Femur (tissue), 1 donor: Measurements from ENCODE around the gene SCGB1C2.
A peak's percentile ranks its signal among the peaks of the same experiment; 100 is the strongest.
"Not testable (repeated sequence)": the region's sequence is repeated elsewhere in the genome, so short reads cannot be mapped to it uniquely, and the experiment has no call there.

ENCODE experiments used
- DNase-seq: peaks from one replicate; pipeline ENCODE4 v3.0.0-alpha.2; 2017

Gene SCGB1C2

GRCh38 chr17:137166-137807 is at the start of gene SCGB1C2:
SCGB1C2 (plus strand) TSS chr17:137569; CDS start chr17:137591, 22 bp downstream.
- not testable (repeated sequence) for DNase-seq

- not testable (repeated sequence) for DNase-seq
These were observed 24.3 kb upstream of the SCGB1C2 start for GRCh38 chr17:113111-113510.

GRCh38 chr17:118339-118917 is 18.9 kb upstream of the SCGB1C2 start:
- DNase-seq, result peak; percentile 63

- not testable (repeated sequence) for DNase-seq
These were observed 3.4 kb upstream of the SCGB1C2 start for GRCh38 chr17:133932-134331.

- DNase-seq, result not testable (repeated sequence)
These were observed 3.0 kb upstream of the SCGB1C2 start for GRCh38 chr17:134332-134785.

DNA sequence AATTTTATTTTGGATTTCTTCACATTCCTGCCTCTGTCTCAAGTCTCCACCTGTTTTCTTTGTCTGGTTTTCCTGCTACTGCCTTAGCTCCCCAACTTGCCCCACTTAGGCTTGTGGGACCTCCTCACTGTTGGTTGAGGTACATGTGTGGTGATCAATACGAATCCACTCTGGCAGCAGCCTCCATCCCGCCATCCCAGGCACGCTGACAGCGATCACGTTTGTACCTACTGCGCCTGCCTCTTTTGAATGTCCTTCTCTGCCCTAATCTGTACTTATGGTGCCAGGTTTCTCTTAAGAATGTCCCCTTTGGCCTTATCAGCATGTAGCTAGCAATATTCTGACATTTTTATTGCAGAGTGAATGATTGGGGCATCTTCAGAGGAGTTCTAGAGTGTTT is 2.3 kb upstream of the SCGB1C2 start:
- not testable (repeated sequence) for DNase-seq

DNA sequence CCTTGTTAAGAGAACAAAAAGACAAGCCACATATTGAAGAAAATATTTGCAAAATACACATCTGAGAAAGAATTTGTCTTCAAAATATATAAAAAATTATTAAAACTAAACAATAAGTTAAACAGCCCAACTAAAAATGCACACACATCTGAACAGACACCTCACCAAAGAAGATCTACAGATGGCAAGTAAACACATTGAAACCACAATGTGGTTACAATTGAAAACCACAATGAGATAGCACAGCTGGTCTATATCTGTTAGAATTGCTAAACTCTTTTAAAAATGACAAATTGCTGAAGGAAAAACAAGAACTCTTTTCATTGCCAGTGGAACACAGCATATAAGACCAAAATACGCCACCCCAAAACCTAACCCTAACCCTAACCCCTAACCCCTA is 1.5 kb upstream of the SCGB1C2 start:
- not testable (repeated sequence) for DNase-seq

DNA sequence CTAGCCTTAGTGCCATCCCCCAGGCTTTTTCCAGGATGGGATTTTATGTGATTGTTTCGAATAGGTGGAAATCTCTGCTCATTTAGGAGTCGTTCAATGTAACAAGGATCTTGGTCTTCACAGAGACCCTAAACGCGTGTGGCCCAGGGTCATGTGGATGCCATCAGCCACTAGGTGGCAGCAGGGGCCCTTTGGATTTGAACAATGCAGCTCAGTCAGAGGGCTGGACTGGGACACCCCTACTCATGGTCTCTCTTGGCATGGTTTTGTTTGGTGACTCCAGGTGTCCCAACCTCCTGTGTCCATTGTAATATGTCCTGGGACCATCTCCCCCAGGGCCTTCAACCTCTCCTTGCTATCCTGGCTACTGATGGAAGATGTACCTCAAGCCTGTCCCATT is 838 bp upstream of the SCGB1C2 start:
- not testable (repeated sequence) for DNase-seq

- not testable (repeated sequence) for DNase-seq
These were observed 2.2 kb downstream of the SCGB1C2 start for GRCh38 chr17:139401-140205.

DNA sequence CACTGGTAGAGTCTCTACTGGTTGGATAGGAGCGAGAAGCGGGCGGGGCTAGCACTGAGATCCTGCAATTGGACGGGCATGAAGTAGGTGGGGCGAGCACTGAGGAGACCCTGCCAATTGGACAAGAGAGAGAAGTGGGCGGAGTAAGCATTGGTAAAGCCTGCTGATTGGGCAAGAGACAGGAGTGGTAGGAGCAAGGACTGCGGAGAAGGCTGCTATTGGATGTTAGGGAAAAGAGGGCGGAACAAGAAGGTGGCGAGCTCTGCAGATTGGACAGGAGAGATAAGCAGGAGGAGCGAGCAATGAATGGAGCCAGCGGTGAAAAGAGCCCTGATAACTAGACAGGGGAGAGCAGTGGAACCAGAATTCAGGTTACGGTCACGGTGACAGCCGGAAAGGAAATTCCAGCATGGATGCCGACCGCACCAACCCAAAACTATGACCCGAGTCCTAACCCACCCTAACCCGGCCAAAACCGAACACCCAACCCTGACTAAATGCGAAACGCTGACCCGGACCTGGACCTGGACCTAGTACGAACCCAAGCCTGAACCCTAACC is 4.8 kb downstream of the SCGB1C2 start:
- no peak for DNase-seq

- DNase-seq, result no peak
These were observed 5.8 kb downstream of the SCGB1C2 start for GRCh38 chr17:142876-143784.

GRCh38 chr17:143785-144281 is 6.5 kb downstream of the SCGB1C2 start:
- DNase-seq, result peak; percentile 90

- no peak for DNase-seq
These were observed 7.7 kb downstream of the SCGB1C2 start for GRCh38 chr17:144936-145670.

- DNase-seq, result no peak
These were observed 8.5 kb downstream of the SCGB1C2 start for GRCh38 chr17:145671-146541.

DNA sequence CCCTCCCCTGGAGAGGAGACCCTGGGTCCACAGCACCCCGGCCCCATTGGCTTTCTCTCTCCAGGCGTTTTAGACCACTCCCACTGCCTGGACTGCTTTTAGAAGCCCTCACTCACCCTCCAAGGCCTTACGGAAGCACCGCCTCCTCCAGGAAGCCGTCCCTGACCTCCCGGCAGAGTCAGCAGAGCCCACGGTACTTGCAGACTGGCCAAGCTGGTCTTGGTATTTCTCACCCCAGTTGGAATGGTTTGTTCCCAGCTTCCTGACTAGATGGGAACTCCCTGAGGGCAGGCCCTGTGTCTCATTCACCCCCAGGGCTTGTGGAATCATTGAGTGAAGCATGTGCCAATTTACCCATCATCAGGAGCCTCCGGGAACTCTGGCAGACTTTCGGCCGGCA is 9.2 kb downstream of the SCGB1C2 start:
- DNase-seq, result no peak

GRCh38 chr17:146983-147761 is 9.8 kb downstream of the SCGB1C2 start:
- no peak for DNase-seq

DNA sequence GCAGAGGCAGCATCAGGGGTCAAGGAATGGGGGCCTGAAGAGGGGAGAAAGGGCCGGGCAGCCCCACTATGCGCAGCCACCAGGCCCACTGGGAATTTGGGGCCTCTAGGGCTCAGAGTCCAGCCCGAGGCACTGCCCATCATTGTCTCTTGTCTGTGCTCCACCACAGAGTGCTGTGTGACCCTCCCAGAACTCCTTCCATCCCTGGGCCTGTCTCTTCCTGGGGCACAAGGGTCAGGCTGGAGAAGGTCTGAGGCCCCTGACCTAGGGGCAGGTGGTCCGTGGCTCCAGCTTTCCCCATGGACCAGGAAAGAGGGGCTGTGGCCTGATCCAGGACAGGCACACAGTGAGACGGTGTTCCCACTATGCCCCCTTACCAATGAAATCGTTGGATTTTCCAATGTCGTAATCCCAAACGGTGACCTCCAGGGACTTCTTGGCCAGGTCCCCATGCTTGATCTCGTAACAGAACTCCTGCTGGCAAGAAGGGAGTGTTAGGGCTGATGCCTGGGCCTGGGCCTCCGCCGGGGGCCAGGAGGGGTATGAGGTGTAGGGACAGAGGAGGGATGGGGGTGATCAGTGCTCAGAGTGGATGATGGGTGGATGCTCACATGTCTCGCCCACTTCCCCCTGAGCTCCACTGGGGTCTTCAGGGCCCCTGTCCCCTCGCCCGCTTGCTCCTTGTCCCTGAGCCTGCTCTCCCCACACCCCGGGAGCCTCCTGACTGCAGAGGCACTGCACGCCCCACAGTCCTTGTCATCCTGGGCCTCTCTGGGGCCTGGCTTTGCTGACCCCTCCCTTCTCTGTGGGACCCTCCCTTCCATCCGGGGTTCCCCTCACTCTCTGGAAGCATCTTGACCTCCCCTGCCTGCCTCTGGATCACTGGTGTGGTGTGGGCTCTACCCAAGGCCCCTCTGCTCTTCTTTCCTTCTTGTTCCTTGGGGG is 10.7 kb downstream of the SCGB1C2 start:
- no peak for DNase-seq

DNA sequence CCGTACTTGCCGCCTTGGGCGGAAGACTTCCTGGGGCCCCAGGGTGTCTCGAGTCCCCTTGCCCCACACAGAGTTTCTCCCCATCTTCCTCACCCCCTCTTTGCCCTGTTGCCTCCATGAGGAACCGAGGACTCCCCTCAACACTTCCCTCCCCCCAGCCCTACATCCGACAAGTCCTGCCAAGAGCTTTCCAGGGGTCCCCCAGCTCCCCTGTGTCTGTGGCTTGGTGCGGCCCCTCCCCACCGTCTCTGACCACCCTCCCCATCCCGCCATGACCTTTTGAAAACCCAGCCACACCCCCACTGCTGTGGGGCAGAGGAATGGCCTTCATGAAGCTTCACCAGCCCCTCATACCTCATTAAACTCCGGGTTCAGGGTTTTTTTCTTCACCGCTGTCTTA is 11.4 kb downstream of the SCGB1C2 start:
- DNase-seq, result no peak
